Small intestine (tissue), 7 donors: Measurements from ENCODE around the gene RPS15. TPM values are rescaled to one million over a fixed set of nuclear protein-coding genes. Genes with fewer than 3 reads are reported as not detected.

ENCODE experiments used
- DNase-seq, 2 donors: peaks; one replicate each; pipeline versions ENCODE4 v3.0.0 to v3.0.0-alpha.2; 2013
- FAIRE-seq: peaks from 2 replicates; lab custom pipeline; 2012; peaks lifted over from hg19 to GRCh38; lab: Jason Lieb, UNC
- H3K27ac ChIP-seq, 3 donors: one replicate each; pipeline ENCODE4 v1.5.1; 2013; ENCODE audit warnings: low read length in 2 of 3, mild to moderate bottlenecking in 2 of 3, control low read depth in 1 of 3, inconsistent platforms in 1 of 3, low read depth in 1 of 3, moderate library complexity in 1 of 3
- H3K27me3 ChIP-seq, 3 donors: one replicate each; pipeline ENCODE4 v1.6.1; 2013; ENCODE audit warnings: low read length in 3 of 3, inconsistent platforms in 1 of 3; ENCODE audit not compliant: control insufficient read depth in 3 of 3, insufficient read depth in 3 of 3
- H3K36me3 ChIP-seq, 3 donors: one replicate each; pipeline ENCODE4 v1.6.1; 2013; ENCODE audit warnings: low read length in 3 of 3, inconsistent platforms in 1 of 3, low read depth in 1 of 3, mild to moderate bottlenecking in 1 of 3, moderate library complexity in 1 of 3; ENCODE audit not compliant: control insufficient read depth in 3 of 3, insufficient read depth in 2 of 3
- H3K4me1 ChIP-seq, 3 donors: one replicate each; pipeline ENCODE4 v1.6.1; 2013; ENCODE audit warnings: low read length in 2 of 3, inconsistent platforms in 1 of 3, low read depth in 1 of 3, mild to moderate bottlenecking in 1 of 3, moderate library complexity in 1 of 3; ENCODE audit not compliant: control insufficient read depth in 3 of 3, insufficient read depth in 2 of 3
- H3K4me3 ChIP-seq, 3 donors: one replicate each; pipeline ENCODE4 v1.5.1; 2013; ENCODE audit warnings: low read length in 3 of 3, control low read depth in 1 of 3, inconsistent platforms in 1 of 3, low read depth in 1 of 3, mild to moderate bottlenecking in 1 of 3, moderate library complexity in 1 of 3
- H3K9me3 ChIP-seq, 2 donors: one replicate each; pipeline ENCODE4 v1.6.1; 2013; ENCODE audit warnings: low read depth in 1 of 2, low read length in 1 of 2; ENCODE audit not compliant: control insufficient read depth in 2 of 2, insufficient read depth in 1 of 2
- WGBS, 3 donors: extraction: QIAGEN DNeasy Blood & Tissue Kit; methylation state at CpG; one replicate each; pipeline ENCODE4 v1.1.7; 2013; 5-methylcytosine and 5-hydroxymethylcytosine counted together
- polyA plus RNA-seq, 4 donors: library from polyadenylated mRNA; stranded (reverse) in 3 of 4; unstranded in 1 of 4; fragments of 200-250 nt in 3 of 4; fragments of 120-200 nt in 1 of 4; gene quantifications; one replicate each; pipeline versions ENCODE4 v1.2.1 to v1.2.3, GENCODE V29; 2013
- donor health status: healthy with polysubstance abuse.
- donor health status: control.
- donor health status: control.
- donor health status: Bipolar disorder and iron deficiency.
- donor health status: healthy.

The RPS15 gene
- polyA plus RNA-seq, 4 donors, result 1,394 to 3,547 (median 2,919) TPM

DNA sequence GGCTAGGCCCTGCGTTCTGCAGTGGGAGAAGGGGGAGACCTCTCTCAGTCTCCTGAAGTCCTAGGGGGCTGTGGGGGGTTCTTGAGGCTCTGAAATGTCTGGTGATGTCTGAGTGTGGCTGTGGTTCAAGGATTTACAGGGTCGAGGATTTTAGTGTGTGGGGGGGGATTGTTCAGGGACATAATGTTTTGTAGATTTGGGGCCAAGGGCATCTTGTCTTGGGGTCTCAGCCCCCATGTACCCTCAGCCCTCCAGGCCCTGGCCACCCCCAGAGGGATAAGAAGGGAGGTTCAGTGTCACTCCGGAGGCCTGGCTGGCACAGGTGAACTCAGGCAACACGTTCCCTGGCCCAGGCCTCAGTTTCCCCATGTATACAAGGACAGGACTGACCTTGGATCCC is 9.3 kb downstream of the RPS15 start:
- FAIRE-seq (no peak), DNase-seq (no peak)
- WGBS, 3 donors, result 10 to 23% (median 19%) methylated on average over 4 of the region's 4 CpGs
- H3K4me3 ChIP-seq, result no peak overlapping the region
- peaks cover 0 to 10% (median under 1%) of the 10 kb centered on the region in 3 donors for H3K36me3 ChIP-seq
- H3K9me3 ChIP-seq, result no peaks in the 10 kb centered on the region
- no peak overlapping the region for H3K27ac ChIP-seq
- peaks cover 18 to 70% (median 49%) of the 10 kb centered on the region in 3 donors for H3K27me3 ChIP-seq
- H3K4me1 ChIP-seq, result peaks cover 0 to 21% (median 2%) of the 10 kb centered on the region in 3 donors

DNA sequence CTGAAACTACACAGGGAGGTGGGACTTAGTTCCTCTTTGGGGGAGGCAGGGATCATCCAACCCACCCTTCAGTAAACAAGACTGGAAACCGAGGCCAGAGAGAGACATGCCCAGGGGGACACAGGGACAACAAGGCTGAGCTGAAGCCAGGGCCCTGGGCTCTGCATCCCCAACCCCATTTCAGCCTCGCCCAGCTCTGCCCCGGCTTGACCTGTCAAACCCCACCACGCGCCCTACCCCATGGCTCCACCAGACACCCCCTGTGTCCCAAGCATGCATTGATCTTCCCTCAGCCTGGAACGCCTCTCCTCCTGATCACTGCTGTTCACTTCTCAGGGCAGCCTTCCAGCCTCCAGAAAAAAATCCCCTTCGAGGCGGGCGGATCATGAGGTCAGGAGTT is 9.7 kb downstream of the RPS15 start:
- DNase-seq (no peak), FAIRE-seq (no peak)
- Histone ChIP-seq H3K9me3 (no peaks in the 10 kb centered on the region), H3K4me1 (peaks cover 0 to 21% (median 2%) of the 10 kb centered on the region in 3 donors), H3K27ac (no peak overlapping the region), H3K27me3 (peaks cover 22 to 75% (median 49%) of the 10 kb centered on the region in 3 donors), H3K36me3 (peaks cover 0 to 6% (median 0%) of the 10 kb centered on the region in 3 donors), H3K4me3 (no peak overlapping the region)
- 66 to 80% (median 77%) methylated on average over 9 of the region's 9 CpGs for WGBS, 3 donors

DNA sequence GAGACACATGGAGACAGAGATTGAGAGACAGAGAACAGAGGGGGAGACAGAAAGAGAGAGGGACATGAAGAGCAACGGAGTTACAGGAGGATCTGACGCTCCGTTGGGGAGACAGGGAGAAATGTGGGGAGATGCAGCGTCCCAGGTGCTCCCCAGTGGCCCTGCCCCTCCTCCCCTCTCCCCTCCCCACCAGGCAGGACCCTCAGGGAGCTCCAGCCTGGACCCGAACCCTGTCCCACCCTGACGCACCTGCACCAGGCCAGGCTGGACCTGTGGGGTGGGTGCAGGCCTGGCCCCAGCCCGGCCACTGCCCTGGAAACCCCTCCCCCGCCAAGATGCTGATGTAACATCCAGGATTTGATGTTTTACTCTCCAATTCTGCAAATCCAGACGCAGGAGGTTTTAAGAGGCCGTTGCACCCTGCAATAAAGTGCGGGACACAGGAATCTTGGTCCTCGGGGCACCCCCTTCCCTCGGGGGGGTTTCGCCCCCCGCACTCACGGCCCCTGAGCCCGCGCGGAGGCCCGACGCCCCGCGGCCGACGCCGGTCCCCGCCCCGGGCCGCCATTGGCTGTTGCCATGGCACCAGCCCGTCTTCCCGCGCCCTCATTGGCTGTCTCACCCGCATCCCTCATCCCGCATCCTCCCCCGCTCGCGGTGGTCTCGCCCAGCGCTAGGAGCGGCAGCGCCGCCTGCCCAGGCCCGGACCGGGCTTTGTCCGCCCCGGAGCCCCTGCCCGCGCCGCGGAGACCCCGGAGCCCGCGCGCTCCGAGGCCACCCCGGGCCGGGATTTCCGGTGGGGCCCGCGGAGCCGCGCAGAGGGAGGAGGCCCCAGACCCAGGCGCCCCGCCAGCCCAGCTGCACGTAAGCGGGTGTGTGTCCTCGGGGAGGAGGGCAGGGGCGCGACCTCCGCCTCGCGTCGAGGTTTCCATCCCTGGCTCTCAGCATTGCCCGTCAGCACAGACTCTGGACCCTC is 11.6 kb downstream of the RPS15 start, which contains the start of gene APC2:
Gene APC2 (plus strand): TSS at position 655 of the 976 bp plus-strand sequence. CDS start 2,881 bp downstream, outside the sequence.
- FAIRE-seq (no peak), DNase-seq (no peak)
- H3K9me3 ChIP-seq, result no peaks in the 10 kb centered on the region
- H3K4me1 ChIP-seq, result peaks cover 0 to 12% (median 2%) of the 10 kb centered on the region in 3 donors
- no peaks in the 10 kb centered on the region for H3K36me3 ChIP-seq
- peaks cover 22 to 92% (median 54%) of the 10 kb centered on the region in 3 donors for H3K27me3 ChIP-seq
- H3K27ac ChIP-seq, result no peak within 1 kb of the TSS
- H3K4me3 ChIP-seq, result no peak within 1 kb of the TSS
- 2 to 5% (median 4%) methylated on average over 44 to 74 of the region's 74 CpGs for WGBS, 3 donors

DNA sequence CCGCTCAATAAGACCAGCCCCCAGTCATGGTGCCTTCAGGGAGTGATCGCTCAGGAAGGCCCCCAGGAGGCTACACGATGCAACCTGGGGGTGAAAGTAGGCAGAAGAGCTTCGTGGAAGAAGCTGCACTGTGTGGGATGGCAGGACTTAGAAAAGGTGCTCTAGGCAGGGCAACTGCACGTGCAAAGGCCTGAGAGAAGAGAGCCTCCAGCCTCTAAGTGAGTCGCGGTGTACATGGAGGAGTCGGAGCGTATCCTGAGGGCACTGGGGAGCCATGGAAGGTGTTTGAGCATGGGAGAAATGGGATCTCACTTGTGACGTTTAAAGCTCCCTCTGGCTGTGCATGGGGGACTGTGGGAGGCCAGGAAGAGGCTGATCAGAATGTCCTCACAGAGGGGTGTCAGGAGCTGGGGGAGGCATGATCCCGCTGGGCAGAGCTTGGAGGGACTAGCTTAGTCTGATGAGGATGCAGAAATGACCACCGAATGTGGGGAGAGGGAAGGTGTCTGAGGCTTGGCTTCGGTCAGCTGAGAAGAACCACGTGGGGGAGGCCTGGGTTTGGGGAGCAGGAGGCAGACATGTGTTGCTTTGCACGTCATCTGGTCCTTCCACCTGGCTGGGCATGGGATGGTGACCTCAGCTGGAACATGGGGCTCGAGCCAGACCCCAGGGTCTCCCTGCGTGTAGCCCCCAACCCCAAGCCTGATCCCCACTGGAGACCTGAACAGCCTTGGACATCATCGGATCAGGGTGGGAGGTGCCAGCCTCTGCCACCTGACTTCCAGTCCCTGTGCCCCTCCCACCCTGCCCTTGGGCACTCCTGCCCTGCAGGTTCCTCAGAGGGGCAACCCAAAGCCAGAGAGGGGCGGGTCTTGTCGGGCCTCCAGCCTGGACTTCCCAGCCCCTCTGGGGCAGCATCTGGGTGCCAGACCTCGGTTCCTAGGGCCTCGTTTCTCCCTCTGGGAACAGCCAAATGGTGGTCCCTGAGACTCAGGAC is 12.8 kb downstream of the RPS15 start:
- Histone ChIP-seq H3K27me3 (peaks cover 22 to 95% (median 54%) of the 10 kb centered on the region in 3 donors), H3K4me1 (peaks cover 0 to 8% (median 0%) of the 10 kb centered on the region in 3 donors), H3K36me3 (no peaks in the 10 kb centered on the region), H3K4me3 (no peak overlapping the region), H3K27ac (no peak overlapping the region), H3K9me3 (no peaks in the 10 kb centered on the region)
- whole genome bisulfite sequencing, 3 donors, result 47 to 56% (median 52%) methylated on average over 19 to 22 of the region's 22 CpGs
- no peak for DNase-seq
- FAIRE-seq, result no peak

DNA sequence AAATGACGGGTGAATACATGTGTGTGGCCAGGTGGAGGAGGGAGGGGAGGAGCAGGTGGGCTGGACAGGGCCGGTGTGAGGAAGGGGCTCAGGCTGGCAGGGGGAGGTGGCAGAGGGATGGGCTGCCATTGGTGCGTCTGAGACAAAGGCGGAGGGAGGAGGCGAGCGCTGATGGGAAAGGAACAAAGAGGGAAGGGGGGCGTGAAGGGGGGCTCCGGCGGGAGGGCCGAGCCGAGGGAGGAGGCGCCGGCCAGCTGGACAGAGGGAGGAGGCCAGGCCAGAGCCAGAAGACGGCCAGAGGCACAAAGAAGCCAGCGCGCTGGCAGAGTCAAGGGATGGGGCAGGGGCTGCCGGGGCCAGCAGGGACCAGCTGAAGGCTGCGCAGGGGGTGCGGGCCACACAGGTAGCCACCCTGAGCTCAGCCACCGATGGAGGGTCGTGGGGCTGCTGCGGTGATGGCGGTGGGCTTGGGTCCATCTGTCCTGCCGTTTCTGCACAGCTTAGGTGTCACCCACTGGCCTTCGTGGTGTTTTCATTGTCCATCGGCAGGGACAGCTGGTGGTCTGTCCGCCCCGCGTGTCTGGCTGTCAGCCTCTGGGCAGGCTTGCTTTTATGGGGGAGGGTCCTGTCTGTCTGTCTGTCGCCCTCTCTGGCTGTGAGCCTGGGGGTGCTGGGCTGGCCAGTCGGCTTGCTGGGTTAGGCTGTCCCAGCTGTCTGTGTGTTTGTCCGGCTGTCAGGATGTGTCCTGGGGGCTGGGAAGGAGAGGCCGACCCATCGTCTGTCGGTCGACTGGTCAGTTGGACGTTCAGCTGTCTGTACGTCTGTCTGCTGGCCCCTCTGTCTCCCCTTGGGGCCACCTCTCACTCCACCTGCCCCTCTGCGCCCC is 14.0 kb downstream of the RPS15 start:
- H3K27ac ChIP-seq, result no peak overlapping the region
- WGBS, 3 donors, result 30 to 40% (median 31%) methylated on average over 31 to 39 of the region's 39 CpGs
- H3K36me3 ChIP-seq, result no peaks in the 10 kb centered on the region
- no peak overlapping the region for H3K4me3 ChIP-seq
- peaks cover 0 to 11% (median 0%) of the 10 kb centered on the region in 3 donors for H3K4me1 ChIP-seq
- no peak for DNase-seq
- no peak for FAIRE-seq
- H3K9me3 ChIP-seq, result no peaks in the 10 kb centered on the region
- H3K27me3 ChIP-seq, result peaks cover 30 to 94% (median 52%) of the 10 kb centered on the region in 3 donors

DNA sequence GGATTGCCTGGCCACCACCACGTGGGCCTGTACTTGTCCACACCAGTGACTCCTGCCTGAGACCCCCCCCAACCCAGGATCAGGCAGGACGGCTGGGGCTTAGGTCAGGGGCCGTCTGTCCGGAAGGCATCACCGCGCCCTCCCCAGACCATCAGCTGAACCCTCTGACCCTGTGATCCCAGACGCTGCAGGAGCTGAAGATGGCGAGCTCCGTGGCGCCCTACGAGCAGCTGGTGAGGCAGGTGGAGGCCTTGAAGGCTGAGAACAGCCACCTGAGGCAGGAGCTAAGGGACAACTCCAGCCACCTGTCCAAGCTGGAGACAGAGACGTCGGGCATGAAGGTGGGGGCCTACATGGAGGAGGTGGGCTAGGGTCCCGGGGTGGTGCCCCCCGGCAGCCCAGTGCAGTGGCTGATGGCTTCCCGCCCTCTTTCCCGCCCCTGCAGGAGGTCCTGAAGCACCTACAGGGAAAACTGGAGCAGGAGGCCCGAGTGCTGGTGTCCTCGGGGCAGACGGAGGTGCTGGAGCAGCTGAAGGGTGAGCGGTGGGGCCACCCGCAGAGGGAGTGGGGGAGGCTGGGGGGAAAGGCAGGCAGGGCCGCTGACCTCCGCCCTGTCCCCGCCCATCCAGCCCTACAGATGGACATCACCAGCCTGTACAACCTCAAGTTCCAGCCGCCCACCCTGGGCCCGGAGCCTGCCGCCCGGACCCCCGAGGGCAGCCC is 14.8 kb downstream of the RPS15 start:
- Histone ChIP-seq H3K36me3 (no peaks in the 10 kb centered on the region), H3K9me3 (no peaks in the 10 kb centered on the region), H3K27me3 (peaks cover 30 to 94% (median 44%) of the 10 kb centered on the region in 3 donors), H3K27ac (no peak overlapping the region), H3K4me3 (no peak overlapping the region), H3K4me1 (peaks cover 0 to 11% (median 0%) of the 10 kb centered on the region in 3 donors)
- FAIRE-seq (no peak), DNase-seq (no peak)
- WGBS, 3 donors, result 25 to 60% (median 40%) methylated on average over 21 to 30 of the region's 30 CpGs
